Heart left ventricle (tissue), 13 donors: Measurements from ENCODE around the gene SASS6.

Source experiments
- CTCF ChIP-seq, 12 donors: fragments of 200-600 bp; sonication (generic) in 4 of 12; IDR thresholded peaks; one replicate each; pipeline versions ENCODE4 v1.5.0 to v1.8.0; 2018 to 2022; ENCODE audit warnings: antibody characterized with exemption in 12 of 12, mild to moderate bottlenecking in 5 of 12
- POLR2A ChIP-seq, 2 donors: fragments of 450-650 bp; IDR thresholded peaks; one replicate each; pipeline ENCODE4 v1.6.1; 2017; ENCODE audit warnings: antibody characterized with exemption in 2 of 2, mild to moderate bottlenecking in 2 of 2, moderate library complexity in 2 of 2
- donor health status: ischemic (EF 13 %, LVEDD 7.1; RV severe dilation, severe dysfunction).
- donor health status: DM: no; HTN: yes; CAD: no.
- donor health status: DM: no; HTN: no; CAD: no.
- donor health status: ischemic (EF 25% LVEDD 6.9; RV normal size, moderate dysfunction).
- donor health status: ischemic (EF 25% LVEDD 5.7; RV mildly dilated, moderate dysfunction).
- donor health status: ischemic (EF 35%, LVEDD 5.7; RV mildly dilated, moderate dysfunction).
- donor health status: nonischemic (EF 11% LVEDD 7.7; RV severe dilation, severe dysfunction).
- donor health status: DM: yes; HTN: yes; CAD: no.
- donor health status: PGD.
- donor health status: ischemic (EF 29% LVEDD 5.4; RV normal size, mild dysfunction).
- donor health status: nonischemic (EF 23%, LVEDD 6.1; RV moderate dilation, normal function).

- TF ChIP-seq CTCF (IDR thresholded peaks at IDR 0.05), result no peak
- no peak for TF ChIP-seq POLR2A (IDR thresholded peaks at IDR 0.05)
These were observed 80.8 kb downstream of the SASS6 start for GRCh38 chr1:100051893-100052292.
